Subcutaneous abdominal adipose tissue (tissue), 5 donors: ENCODE results near the gene FAM9A.

Source experiments
- H3K27ac ChIP-seq: one replicate; pipeline ENCODE4 v1.7.0; 2013; ENCODE audit warnings: low read depth, mild to moderate bottlenecking, inconsistent platforms, low read length, moderate library complexity
- H3K27me3 ChIP-seq, 5 donors: one replicate each; pipeline ENCODE4 v1.7.0; 2013; ENCODE audit warnings: low read length in 5 of 5, inconsistent platforms in 1 of 5; ENCODE audit not compliant: control insufficient read depth in 5 of 5, insufficient read depth in 4 of 5
- H3K36me3 ChIP-seq, 5 donors: one replicate each; pipeline ENCODE4 v1.7.0; 2013; ENCODE audit warnings: low read length in 5 of 5; ENCODE audit not compliant: control insufficient read depth in 5 of 5, insufficient read depth in 5 of 5
- H3K4me1 ChIP-seq, 5 donors: one replicate each; pipeline ENCODE4 v1.7.0; 2013; ENCODE audit warnings: low read length in 5 of 5, mild to moderate bottlenecking in 3 of 5, moderate library complexity in 1 of 5; ENCODE audit not compliant: control insufficient read depth in 5 of 5, insufficient read depth in 5 of 5
- H3K4me3 ChIP-seq, 5 donors: one replicate each; pipeline ENCODE4 v1.7.0; 2013; ENCODE audit warnings: low read length in 5 of 5, low read depth in 1 of 5
- H3K9ac ChIP-seq, 5 donors: one replicate each; pipeline ENCODE4 v1.7.0; 2013; ENCODE audit warnings: low read length in 5 of 5, mild to moderate bottlenecking in 4 of 5, moderate library complexity in 3 of 5
- H3K9me3 ChIP-seq, 5 donors: one replicate each; pipeline ENCODE4 v1.7.0; 2013; ENCODE audit warnings: low read length in 5 of 5; ENCODE audit not compliant: control insufficient read depth in 5 of 5
- donor health status: healthy.
- donor health status: healthy.
- donor health status: healthy.
- donor health status: healthy.
- donor health status: healthy.

FAM9A gene

DNA sequence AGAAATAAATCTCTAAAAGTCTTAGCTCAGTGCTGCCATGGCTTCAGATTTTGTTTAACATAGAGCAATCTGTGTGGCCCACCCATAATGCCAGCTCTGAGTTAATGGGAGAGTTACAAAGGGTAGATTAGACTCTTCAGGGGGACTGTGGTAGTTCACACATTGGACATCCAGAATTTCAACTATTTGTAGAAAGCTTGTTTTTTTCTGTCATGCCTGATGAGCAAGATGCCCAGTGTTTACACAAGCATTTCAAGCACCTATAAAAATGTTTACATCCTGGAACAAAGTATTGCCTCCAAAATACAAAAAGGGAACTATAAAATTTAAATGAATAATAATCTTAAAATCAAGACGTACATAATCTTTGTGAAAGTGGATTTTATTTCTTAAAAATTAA, 43.0 kb upstream of the FAM9A start:
- peaks cover 0 to 3% (median 0%) of the 10 kb centered on the region in 5 donors for H3K4me1 ChIP-seq
- H3K27ac ChIP-seq = no peak overlapping the region
- peaks cover 0 to 2% (median 0%) of the 10 kb centered on the region in 5 donors for H3K9me3 ChIP-seq
- H3K36me3 ChIP-seq = no peaks in the 10 kb centered on the region
- peaks cover 0 to 3% (median 0%) of the 10 kb centered on the region in 5 donors for H3K27me3 ChIP-seq
- H3K4me3 ChIP-seq = no peak overlapping the region
- H3K9ac ChIP-seq = no peak overlapping the region

- H3K27me3 ChIP-seq = peaks cover 0 to 5% (median 3%) of the 10 kb centered on the region in 5 donors
- H3K9me3 ChIP-seq = peaks cover 0 to 2% (median 0%) of the 10 kb centered on the region in 5 donors
Observed at GRCh38 chrX:8841911-8842310, 40.7 kb upstream of the FAM9A start.

DNA sequence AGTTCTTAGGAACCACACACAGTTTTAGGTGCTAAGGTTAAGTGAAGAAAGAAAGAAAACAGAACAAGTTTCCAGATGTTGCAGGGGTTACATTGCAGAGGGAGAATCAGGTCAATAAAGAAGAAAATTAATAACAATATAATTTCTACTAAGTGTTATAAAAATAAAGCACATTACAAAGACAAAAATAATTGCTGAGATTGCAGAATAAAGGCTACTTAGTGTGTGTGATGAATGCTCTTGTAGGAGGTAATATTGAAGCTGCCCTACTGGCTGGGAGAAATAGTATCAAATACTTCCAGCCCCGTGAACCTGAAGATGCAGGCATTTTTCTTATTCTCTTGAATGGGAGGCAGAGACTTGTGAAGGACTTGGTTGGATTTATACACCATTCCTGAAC, 33.2 kb upstream of the FAM9A start:
- no peak overlapping the region for H3K9ac ChIP-seq
- H3K9me3 ChIP-seq = no peaks in the 10 kb centered on the region
- H3K4me3 ChIP-seq = no peak overlapping the region
- no peak overlapping the region for H3K27ac ChIP-seq
- H3K4me1 ChIP-seq = no peaks in the 10 kb centered on the region
- peaks cover 2 to 16% (median 5%) of the 10 kb centered on the region in 5 donors for H3K27me3 ChIP-seq
- H3K36me3 ChIP-seq = no peaks in the 10 kb centered on the region

More at GRCh38 chrX:8841911-8842310, 40.7 kb upstream of the FAM9A start:
- peaks cover 0 to 3% (median 0%) of the 10 kb centered on the region in 5 donors for H3K4me1 ChIP-seq
- no peak overlapping the region for H3K27ac ChIP-seq
- no peak overlapping the region for H3K4me3 ChIP-seq
- H3K9ac ChIP-seq = no peak overlapping the region
- H3K36me3 ChIP-seq = no peaks in the 10 kb centered on the region

- Histone ChIP-seq H3K36me3 (no peaks in the 10 kb centered on the region), H3K9ac (no peak overlapping the region), H3K9me3 (no peaks in the 10 kb centered on the region), H3K27ac (no peak overlapping the region), H3K4me3 (no peak overlapping the region), H3K4me1 (no peaks in the 10 kb centered on the region), H3K27me3 (peaks cover 2 to 12% (median 4%) of the 10 kb centered on the region in 5 donors)
Observed at GRCh38 chrX:8832582-8833378, 31.6 kb upstream of the FAM9A start.

DNA sequence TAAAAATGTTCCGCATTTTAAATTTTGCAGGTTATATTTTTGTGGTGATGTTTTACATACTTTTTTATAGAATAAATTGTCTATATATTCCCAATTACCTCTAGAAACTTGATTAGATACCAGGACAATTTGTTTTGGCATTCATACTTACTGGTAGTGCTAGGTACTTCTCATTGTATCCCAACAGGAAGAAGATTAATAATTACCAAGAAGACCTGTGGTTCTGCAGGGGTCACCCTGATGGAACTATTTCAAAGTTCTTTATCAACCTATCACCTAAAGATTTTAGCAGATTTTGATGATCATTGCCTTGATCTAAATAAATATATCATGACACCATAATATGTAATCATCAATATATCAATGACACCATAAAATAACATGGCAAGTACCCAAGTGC, 22.5 kb upstream of the FAM9A start:
- Histone ChIP-seq H3K4me3 (no peak overlapping the region), H3K27ac (no peak overlapping the region), H3K4me1 (no peaks in the 10 kb centered on the region), H3K36me3 (no peaks in the 10 kb centered on the region), H3K9ac (no peak overlapping the region), H3K9me3 (no peaks in the 10 kb centered on the region), H3K27me3 (peaks cover 0 to 11% (median 8%) of the 10 kb centered on the region in 5 donors)

GRCh38 chrX:8822002-8822401, 20.8 kb upstream of the FAM9A start:
- no peak overlapping the region for H3K4me3 ChIP-seq
- H3K27ac ChIP-seq = no peak overlapping the region
- no peak overlapping the region for H3K9ac ChIP-seq
- no peaks in the 10 kb centered on the region for H3K4me1 ChIP-seq
- no peaks in the 10 kb centered on the region for H3K9me3 ChIP-seq
- peaks cover 0 to 11% (median 8%) of the 10 kb centered on the region in 5 donors for H3K27me3 ChIP-seq
- no peaks in the 10 kb centered on the region for H3K36me3 ChIP-seq

DNA sequence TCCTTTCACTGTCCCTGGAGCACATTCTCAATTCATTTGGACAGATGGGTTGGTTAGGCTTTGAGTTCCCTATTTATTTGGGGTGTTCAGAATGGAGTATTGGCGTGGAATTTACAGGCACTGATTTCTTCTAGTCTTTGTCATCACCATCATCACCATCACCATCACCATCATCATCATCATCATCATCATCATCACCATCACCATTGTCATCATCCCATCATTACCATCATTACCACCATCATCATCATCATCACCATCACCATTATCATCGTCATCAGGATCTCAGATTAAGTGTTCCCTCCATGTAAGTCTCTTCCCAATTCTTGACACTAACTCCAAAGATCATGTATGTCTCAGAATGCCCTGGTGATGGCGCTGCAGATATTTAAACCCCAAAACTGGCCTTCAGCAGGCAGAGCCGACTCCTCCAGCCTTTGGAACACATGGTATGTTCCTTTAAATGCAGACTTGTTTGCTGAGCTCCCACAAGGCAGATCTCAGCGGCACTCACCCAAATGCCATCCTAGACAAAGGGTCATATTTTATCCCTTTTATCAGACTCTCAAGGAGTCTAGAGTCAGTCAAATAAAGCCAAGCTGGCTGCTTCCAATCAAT, 19.8 kb upstream of the FAM9A start:
- Histone ChIP-seq H3K9ac (no peak overlapping the region), H3K9me3 (no peaks in the 10 kb centered on the region), H3K27me3 (peaks cover 0 to 12% (median 8%) of the 10 kb centered on the region in 5 donors), H3K27ac (no peak overlapping the region), H3K4me3 (no peak overlapping the region), H3K4me1 (no peaks in the 10 kb centered on the region), H3K36me3 (no peaks in the 10 kb centered on the region)

DNA sequence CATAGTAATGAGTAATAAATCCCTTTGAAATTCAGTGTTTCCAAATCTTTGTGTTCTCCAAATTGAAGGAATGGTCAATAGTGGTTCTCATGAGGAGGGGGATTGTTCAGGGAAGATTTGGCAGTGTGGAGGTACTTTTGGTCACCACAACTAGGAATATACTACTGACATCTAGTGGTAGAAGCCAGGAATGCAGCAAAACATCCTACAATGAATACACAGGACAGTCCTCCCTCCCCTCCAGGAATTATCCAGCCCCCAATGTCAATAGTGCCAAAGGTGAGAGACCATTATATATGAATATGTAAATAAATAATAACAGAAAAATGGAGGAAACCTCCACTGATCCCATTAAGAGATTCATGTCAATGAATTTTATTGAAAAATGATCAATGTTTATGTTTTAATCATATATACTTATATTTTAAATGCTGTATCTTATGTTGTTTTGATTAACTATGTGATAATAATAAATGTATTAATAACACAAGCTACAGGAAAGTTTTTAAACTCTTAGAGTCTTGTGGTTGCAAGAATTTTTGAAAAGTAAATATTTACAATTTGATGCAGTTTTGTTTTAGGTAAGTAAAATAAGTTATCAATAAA, 14.4 kb upstream of the FAM9A start:
- Histone ChIP-seq H3K4me3 (no peak overlapping the region), H3K9me3 (no peaks in the 10 kb centered on the region), H3K27ac (no peak overlapping the region), H3K36me3 (no peaks in the 10 kb centered on the region), H3K27me3 (peaks cover 0 to 9% (median under 1%) of the 10 kb centered on the region in 5 donors), H3K9ac (no peak overlapping the region), H3K4me1 (no peaks in the 10 kb centered on the region)

DNA sequence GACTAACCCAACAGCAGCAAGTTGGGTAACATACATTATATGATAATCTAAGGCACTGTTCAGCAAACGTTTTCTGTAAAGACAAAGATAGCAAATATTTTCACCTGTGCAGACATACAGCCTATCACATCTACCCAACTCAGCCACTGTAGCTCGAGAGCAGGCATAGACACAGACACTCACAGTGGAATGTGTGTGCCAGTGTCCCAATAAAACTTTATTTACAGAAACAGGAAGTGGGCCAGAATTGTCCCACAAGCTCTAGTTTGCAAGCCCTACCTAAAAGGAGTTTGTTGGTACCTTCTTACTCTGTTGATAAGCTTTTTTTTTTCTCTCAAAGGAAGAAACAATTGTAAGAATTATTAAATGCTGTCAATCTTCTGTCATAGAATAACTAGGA, 11.9 kb upstream of the FAM9A start:
- H3K27ac ChIP-seq = no peak overlapping the region
- H3K9me3 ChIP-seq = no peaks in the 10 kb centered on the region
- no peaks in the 10 kb centered on the region for H3K36me3 ChIP-seq
- peaks cover 0 to 10% (median 3%) of the 10 kb centered on the region in 5 donors for H3K27me3 ChIP-seq
- H3K4me3 ChIP-seq = no peak overlapping the region
- H3K9ac ChIP-seq = no peak overlapping the region
- no peaks in the 10 kb centered on the region for H3K4me1 ChIP-seq

DNA sequence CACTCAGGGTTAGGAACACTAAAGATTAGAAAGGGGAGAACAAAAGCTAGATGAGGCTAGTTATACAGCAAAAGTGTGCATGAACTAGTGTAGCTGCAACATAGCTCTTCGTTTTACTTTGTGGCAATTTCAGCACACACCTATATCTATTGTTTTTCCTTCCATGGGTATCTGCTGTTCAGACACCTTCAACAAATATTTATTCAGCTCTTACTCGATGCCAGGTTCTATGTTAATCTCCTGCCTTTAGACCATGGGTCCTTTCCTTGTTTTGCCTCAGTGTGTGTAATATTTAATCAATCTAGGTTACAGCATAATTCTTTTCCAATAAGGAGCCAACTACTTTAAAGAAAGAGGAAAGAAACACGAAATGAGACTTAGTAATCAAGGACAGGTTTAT, 10.4 kb upstream of the FAM9A start:
- no peak overlapping the region for H3K27ac ChIP-seq
- peaks cover 0 to 15% (median 4%) of the 10 kb centered on the region in 5 donors for H3K27me3 ChIP-seq
- H3K9me3 ChIP-seq = no peaks in the 10 kb centered on the region

More for the DNA sequence above, 10.4 kb upstream of the FAM9A start:
- Histone ChIP-seq H3K4me3 (no peak overlapping the region), H3K9ac (no peak overlapping the region), H3K4me1 (no peaks in the 10 kb centered on the region), H3K36me3 (no peaks in the 10 kb centered on the region)
